H7 (cell line): ENCODE data around the gene FANCC. TPM values are rescaled to one million over a fixed set of nuclear protein-coding genes. Genes with fewer than 3 reads are reported as not detected.
A peak's percentile ranks its signal among the peaks of the same experiment; 100 is the strongest.
"Not testable (repeated sequence)": the region's sequence is repeated elsewhere in the genome, so short reads cannot be mapped to it uniquely, and the experiment has no call there.

Experiments
- DNase-seq: peaks from one replicate; pipeline ENCODE4 v3.0.0; 2012
- H3K27me3 ChIP-seq: 2 replicates; pipeline ENCODE4 v1.6.0; 2011; ENCODE audit warnings: mild to moderate bottlenecking, low read length; ENCODE audit not compliant: control insufficient read depth, insufficient read depth
- H3K36me3 ChIP-seq: replicated peaks from 2 replicates; pipeline ENCODE4 v1.5.1; 2011; ENCODE audit warnings: low read length; ENCODE audit not compliant: control insufficient read depth, insufficient read depth
- H3K4me3 ChIP-seq: 2 replicates; pipeline ENCODE4 v1.5.1; 2011; ENCODE audit warnings: low read depth, mild to moderate bottlenecking, control low read depth, low read length, moderate library complexity; ENCODE audit not compliant: insufficient read depth
- total RNA-seq: library from RNA; depleted of rRNA; stranded (reverse); fragments of >200 nt; shearing (Covaris generic); gene quantifications from 2 replicates; pipeline ENCODE4 v1.2.3, GENCODE V29; 2014

The FANCC gene
- total RNA-seq, 1 experiment from 2014 or later: 6.7 TPM

DNA sequence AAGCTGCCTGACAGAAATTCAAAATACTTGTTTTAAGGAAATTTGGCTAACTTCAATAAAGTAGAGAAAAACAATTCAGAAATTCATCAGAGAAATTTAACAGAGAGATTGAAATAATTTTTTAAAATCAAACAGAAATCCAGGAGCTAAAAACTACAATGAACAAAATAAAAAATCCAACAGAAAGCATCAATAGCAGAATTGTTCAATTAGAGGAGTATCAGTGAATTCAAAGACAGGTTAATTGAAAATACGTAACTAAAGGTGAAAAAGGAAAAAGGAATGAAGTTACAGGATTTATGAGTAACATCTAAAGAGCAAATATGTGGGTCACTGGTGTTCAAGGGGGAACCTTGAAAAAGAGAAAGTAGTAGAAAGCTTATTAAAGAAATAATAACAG, 36.8 kb downstream of the FANCC start:
- no peak for DNase-seq
- Histone ChIP-seq H3K27me3 (no peaks in the 10 kb centered on the region), H3K4me3 (no peak overlapping the region), H3K36me3 (no peaks in the 10 kb centered on the region)

DNA sequence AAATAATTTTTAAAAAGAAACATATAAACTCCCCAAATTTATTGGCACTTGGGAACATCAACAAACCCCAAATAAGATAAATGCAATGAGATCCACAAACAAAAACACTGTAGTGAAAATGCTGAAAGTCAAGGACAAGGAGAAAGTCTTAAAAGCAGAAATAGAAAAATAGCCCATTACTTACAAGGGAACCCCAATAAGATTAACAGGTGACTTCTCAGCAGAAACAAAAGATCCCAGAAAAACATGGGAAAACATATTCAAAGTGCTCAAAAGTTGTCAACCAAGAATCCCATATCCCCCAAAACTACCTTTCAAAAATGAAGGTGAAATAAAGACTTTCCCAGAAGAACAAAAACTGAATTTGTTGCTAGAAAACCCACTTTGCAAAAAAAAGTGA, 40.0 kb downstream of the FANCC start:
- no peaks in the 10 kb centered on the region for H3K36me3 ChIP-seq
- H3K27me3 ChIP-seq: no peaks in the 10 kb centered on the region
- H3K4me3 ChIP-seq: no peak overlapping the region
- DNase-seq: no peak

DNA sequence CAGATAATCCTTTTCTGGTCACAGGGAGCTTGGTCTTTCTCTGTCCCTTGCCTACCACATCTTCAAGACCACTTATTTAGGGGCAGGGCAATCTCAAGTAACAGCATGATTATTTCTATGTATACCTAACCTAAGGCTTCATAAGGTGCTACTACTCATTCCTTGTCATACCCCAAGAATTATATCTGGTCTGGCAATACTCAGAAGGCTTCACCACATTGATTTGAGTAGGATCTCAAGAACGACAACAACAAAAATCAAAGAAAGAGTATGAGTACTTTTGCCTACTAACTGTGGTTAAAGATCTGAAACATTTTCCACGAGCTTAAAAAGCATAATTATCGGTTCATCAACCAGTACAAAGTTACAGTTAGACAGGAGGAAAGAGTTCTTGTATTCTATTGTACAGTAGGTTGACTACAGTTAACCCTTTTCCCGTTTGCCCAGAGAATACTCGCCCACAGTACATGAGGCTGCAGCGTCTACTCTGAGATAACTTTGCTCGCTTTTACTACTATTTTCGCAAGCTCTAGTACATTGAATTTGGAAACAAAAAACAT, 41.0 kb downstream of the FANCC start:
- no peak overlapping the region for H3K4me3 ChIP-seq
- H3K36me3 ChIP-seq: no peaks in the 10 kb centered on the region
- no peaks in the 10 kb centered on the region for H3K27me3 ChIP-seq
- DNase-seq: no peak

DNA sequence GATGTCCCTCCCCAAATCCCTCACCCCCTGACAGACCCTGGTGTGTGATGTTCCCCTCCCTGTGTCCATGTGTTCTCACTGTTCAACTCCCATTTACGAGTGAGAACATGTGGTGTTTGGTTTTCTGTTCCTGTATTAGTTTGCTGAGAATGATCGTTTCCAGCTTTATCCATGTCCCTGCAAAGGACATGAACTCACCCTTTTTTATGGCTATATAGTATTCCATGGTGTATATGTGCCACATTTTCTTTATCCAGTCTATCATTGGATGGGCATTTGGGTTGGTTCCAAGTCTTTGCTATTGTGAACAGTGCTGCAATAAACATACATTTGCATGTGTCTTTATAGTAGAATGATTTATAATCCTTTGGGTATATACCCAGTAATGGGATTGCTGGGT, 43.3 kb downstream of the FANCC start:
- H3K4me3 ChIP-seq, H3K36me3 ChIP-seq, H3K27me3 ChIP-seq, DNase-seq: not testable (repeated sequence)

DNA sequence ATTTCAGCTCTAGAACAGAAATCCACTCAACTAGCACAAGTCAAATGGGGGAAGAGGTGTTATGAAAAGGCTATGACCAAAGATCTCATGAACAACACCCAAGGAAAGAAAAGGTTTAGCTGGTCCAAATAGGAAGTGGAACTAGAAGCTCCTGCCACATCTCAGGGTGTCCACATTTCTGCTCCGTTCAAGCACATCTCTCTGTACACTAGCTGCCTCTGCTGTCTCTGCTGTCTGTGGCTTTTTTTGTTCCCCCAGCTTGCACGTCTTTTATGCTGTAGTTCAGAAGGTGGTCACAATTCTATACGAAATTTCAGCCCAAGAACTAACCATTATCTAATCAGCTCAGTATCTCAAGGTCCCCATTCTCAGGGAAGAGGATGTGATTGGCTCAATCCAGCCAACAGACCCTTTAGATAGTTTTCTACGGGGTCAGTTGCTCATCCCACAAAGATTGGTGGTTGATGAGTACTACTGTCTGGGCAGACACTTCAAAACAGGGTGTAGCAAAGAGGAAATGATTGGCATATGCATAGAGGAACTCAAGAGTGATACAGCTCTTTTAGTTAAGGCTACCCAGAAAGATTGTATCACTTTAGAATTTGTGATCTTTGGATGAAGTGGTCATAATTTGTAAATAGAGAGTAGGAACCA, 44.0 kb downstream of the FANCC start:
- no peak for DNase-seq
- no peaks in the 10 kb centered on the region for H3K27me3 ChIP-seq
- H3K4me3 ChIP-seq: no peak overlapping the region
- H3K36me3 ChIP-seq: no peaks in the 10 kb centered on the region

DNA sequence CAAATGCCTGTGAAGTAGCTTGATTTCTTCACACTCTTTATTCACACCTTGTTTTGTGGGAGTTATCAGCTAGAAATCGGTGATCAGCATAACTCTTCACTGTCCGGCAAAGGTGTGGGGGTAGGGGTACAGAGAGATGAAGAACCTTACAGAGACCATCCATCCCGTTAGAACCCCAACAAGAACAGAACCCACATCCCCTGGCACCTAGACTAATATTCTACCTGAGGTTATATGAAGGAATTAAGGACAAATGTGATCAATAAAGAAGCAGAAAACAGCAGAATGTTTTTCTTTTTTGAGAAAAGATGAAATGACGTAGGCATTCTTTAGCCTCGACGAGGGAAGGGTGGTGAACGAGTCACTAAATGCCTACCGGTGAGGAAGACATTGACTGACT, 44.7 kb downstream of the FANCC start:
- H3K4me3 ChIP-seq: no peak overlapping the region
- DNase-seq: no peak
- no peaks in the 10 kb centered on the region for H3K27me3 ChIP-seq
- H3K36me3 ChIP-seq: no peaks in the 10 kb centered on the region

DNA sequence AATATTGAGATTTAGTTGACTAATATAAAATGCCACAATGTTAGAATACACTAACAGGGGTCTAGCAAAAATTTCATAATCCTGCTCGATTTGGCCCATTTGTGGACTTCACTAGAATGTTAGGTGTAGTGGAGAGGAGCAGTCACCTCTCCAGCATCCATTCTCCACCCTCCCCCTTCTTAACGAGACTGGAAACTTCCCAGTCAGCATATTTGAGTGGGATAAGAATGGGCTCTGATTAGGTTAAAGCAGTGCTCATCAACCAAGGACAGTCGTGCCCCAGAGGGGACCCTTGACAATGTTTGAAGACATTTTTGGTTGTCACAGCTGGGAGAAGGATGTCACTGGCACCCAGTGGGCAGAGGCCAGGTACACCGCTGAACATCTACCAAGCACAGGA, 46.7 kb downstream of the FANCC start:
- no peak overlapping the region for H3K4me3 ChIP-seq
- no peak for DNase-seq
- no peaks in the 10 kb centered on the region for H3K27me3 ChIP-seq
- no peaks in the 10 kb centered on the region for H3K36me3 ChIP-seq

DNA sequence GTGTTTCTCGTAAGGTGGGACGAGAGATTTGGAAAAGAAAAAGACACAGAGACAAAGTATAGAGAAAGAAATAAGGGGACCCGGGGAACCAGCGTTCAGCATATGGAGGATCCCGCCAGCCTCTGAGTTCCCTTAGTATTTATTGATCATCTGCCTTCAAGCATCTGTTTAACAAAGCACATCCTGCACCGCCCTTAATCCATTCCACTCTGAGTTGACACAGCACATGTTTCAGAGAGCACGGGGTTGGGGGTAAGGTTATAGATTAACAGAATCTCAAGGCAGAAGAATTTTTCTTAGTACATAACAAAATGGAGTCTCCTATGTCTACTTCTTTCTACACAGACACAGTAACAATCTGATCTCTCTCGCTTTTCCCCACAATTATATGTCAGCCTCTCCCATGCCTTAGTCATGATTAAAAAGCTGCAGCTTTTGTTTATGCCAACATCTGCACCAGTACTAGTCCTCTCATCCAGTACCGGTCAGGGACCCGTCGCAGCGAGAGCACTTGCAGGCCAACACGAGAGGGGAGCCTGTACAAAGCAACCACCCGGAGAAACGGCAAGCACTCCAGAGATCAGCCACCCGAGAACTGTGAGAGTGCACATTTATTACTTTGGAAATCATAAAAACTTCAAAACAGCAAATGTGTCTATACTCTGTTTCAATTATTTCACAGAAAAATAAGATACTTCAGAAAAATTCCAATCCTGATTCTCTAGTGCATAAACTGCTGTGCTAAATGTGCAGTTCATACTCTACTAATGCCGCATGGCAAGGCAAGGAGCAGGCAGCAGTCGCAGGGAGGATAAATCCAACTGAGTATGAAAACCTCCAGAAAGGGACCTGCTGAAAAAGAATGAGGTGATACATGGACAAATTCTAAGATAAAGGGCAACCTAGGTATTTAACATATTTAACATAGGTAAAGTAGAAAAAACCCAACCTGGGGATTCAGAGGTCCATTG, 47.4 kb downstream of the FANCC start:
- not testable (repeated sequence) for H3K4me3 ChIP-seq, H3K36me3 ChIP-seq, DNase-seq, H3K27me3 ChIP-seq

DNA sequence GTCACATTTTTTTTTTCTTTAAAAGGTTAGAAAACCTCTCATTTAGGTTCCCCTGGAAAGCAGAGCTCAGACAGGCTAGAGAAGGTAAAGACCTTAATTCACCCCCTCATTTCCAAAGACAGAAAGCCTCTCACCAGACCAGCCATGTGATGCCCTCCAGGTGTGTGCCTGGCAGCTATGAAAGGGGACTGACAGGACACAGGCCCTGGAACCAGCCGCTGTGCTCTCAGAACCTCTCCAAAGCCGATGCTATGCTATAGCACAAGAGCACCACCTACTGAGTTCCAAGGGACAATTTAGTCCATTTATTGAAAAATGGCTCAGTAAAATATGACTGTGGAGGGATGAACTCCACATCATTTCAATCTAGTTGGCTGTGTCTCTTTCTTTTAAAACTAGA, 48.8 kb downstream of the FANCC start:
- Histone ChIP-seq H3K4me3 (no peak overlapping the region), H3K36me3 (no peaks in the 10 kb centered on the region), H3K27me3 (no peaks in the 10 kb centered on the region)
- DNase-seq: peak; percentile 51

DNA sequence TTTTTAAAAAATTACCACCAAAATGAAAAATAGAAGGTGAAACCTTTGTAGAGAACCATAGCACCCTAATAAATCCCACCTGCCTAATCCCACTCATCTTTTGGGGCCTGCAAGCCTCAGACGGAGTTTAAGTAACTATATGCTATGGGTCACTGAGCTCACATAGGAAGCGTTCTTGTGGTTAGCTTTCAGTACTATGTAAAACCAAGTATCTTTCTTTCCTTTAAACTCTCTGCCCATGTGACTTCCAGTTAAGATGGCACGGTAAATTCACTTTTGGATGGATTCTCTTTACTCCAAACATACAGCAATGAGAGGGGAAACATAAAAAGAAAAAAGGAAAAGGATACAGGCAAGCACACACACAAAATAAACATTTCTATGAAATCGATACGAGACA, 50.9 kb downstream of the FANCC start:
- no peaks in the 10 kb centered on the region for H3K36me3 ChIP-seq

DNA sequence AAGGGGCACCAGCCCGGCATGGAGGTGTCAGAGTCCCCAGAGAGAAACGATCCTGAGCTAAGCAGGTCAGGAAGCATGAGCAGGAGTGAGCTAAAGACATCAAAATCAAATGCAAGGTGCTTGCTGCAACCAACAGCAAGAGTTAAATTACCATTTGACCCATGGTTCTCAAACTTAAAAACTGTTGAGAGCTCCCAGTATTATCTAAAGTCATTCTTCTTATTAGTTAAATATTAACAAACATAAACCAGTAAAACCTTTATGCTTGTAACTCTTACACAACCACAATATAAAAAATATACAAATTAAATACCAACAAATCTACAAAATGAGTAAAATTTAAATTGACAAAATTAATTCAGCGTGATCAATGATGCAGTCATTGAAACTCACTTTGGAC, 51.5 kb downstream of the FANCC start:
- Histone ChIP-seq H3K36me3 (no peaks in the 10 kb centered on the region), H3K27me3 (no peaks in the 10 kb centered on the region), H3K4me3 (no peak overlapping the region)
- DNase-seq: no peak

More for the DNA sequence above, 50.9 kb downstream of the FANCC start:
- Histone ChIP-seq H3K27me3 (no peaks in the 10 kb centered on the region), H3K4me3 (no peak overlapping the region)
- no peak for DNase-seq

DNA sequence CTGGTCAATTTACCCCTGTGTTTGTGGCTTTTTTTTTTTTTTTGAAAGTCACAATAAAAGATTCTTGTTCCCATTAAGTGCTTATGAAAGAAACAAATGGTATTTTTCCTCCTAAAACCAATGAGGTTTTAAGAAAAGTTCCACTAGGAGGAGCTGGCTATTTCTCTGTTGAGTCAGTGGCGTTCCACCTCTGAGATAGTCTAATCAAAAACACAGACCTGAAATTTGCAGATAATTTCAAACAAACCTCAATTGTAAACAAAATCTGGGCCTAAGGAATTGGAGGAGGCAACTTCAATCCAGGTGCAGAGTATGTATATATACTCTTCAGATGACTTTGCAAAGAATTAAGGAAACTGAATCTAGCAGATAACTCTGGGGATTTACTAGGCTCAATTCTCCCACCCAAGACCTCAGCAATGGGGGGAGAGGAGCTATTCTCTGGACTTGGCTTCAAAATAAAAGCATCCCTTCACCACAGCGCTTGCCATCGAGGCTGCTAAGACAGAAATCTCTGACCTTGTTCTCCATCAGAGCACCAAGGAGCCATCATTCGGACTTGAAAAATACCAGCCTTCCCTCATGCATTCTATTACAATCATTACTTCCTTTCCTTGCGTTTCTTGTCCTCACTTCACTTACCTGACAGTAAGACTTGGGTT, 52.4 kb downstream of the FANCC start:
- no peak overlapping the region for H3K4me3 ChIP-seq
- no peaks in the 10 kb centered on the region for H3K27me3 ChIP-seq
- no peaks in the 10 kb centered on the region for H3K36me3 ChIP-seq
- DNase-seq: no peak

DNA sequence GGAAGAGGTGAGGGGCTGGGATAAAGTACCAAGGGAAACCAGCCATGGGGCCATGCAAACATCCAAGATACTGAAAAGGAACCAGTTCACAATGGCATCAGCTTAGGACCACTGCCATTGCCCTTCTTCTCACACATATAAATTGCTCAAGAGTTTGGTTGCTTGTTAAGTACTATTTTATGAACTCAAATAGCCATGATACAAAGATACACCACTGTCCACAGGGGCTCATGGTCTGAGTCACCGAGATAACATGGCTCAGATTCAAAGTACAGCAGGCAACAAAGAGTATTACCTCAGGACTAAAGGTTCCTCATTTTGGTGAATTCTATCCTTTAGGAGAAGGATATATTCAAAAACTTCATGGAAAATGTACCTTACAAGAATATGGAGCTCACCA, 55.6 kb downstream of the FANCC start:
- no peaks in the 10 kb centered on the region for H3K36me3 ChIP-seq
- H3K4me3 ChIP-seq: no peak overlapping the region
- H3K27me3 ChIP-seq: no peaks in the 10 kb centered on the region
- DNase-seq: no peak

DNA sequence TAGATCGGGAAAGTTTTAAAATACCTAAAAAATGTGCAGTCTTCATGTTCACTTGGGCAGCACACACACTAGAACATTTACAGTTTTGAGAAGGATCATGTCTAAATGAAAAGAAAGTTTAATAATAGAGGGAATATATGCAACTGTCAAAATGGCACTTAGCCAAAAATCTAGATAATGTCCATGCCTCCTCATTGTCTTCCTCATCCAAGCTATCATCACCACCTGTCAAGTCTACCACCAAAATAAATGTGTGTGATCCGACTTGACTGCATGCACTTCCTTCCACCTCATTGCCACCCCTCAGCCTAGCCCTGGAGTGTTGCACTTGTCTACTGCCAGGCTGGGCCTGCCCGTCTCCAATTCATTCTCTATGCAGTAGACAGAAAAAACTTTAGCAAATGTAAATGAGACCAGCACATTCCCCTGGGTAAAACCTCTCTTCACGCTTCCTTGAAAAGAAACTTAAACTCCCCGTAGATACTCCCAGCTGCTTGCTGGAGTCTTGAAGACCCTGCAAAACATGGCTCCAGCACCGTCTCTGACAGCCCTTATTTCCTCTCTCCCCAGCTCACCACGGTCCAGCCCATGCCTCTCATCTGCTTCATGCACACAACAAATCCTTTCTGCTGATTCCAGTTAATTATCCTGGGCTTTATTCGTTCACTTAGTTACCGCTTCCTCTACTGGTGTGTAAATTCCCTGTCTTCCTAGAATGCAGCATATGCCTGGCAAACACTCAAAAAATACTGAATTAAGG, 66.9 kb downstream of the FANCC start:
- Histone ChIP-seq H3K4me3 (no peak overlapping the region), H3K27me3 (no peaks in the 10 kb centered on the region), H3K36me3 (no peaks in the 10 kb centered on the region)
- no peak for DNase-seq
